ENCODE data around the gene ANO5. TPM values are rescaled to one million over a fixed set of nuclear protein-coding genes. Genes with fewer than 3 reads are reported as not detected.
A peak's percentile ranks its signal among the peaks of the same experiment; 100 is the strongest.
"Not testable (repeated sequence)": the region's sequence is repeated elsewhere in the genome, so short reads cannot be mapped to it uniquely, and the experiment has no call there.

ANO5 gene
- total RNA-seq, 8 experiments from 2014 or later: 0.10 to 13.7 (median 6.8) TPM

- H3K4me1 ChIP-seq (replicated peaks in 1 of 2): no peaks in the 10 kb centered on the region
- in situ Hi-C loops (cut with MboI; ENCODE audit: low pct_unique_long_range_greater_than_20kb in 2 of 9, low sequenced_read_pairs in 9 of 9, unreplicated experiment in 9 of 9): no loop called here
- no peak for ATAC-seq (replicated peaks in 6 of 8)
- no peak overlapping the region for H3K4me3 ChIP-seq
- 4 to 100% (median 86%) methylated on average over 2 to 3 of the region's 3 CpGs for WGBS, 10 experiments
- H3K27ac ChIP-seq: no peak overlapping the region
These were observed 28.3 kb downstream of the ANO5 start for GRCh38 chr11:22221143-22221542.

- no peaks in the 10 kb centered on the region for H3K4me1 ChIP-seq (replicated peaks in 1 of 2)
- no peak overlapping the region for H3K27ac ChIP-seq
- in situ Hi-C loops (cut with MboI; ENCODE audit: low pct_unique_long_range_greater_than_20kb in 2 of 9, low sequenced_read_pairs in 9 of 9, unreplicated experiment in 9 of 9): no loop called here
- H3K4me3 ChIP-seq: no peak overlapping the region
- 0 to 100% (median 82%) methylated on average over 1 to 4 of the region's 4 CpGs for WGBS, 10 experiments
- ATAC-seq (replicated peaks in 6 of 8): no peak
These were observed 32.3 kb downstream of the ANO5 start for GRCh38 chr11:22225190-22225589.

GRCh38 chr11:22234743-22235142 lies 41.9 kb downstream of the ANO5 start:
- ATAC-seq (replicated peaks in 6 of 8): no peak
- Histone ChIP-seq H3K4me1 (replicated peaks in 1 of 2) (no peaks in the 10 kb centered on the region), H3K27ac (no peak overlapping the region), H3K4me3 (no peak overlapping the region)
- in situ Hi-C loops (cut with MboI; ENCODE audit: low pct_unique_long_range_greater_than_20kb in 2 of 9, low sequenced_read_pairs in 9 of 9, unreplicated experiment in 9 of 9): no loop called here
- WGBS, 10 experiments: 0 to 44% (median 25%) methylated on average over 1 of the region's 1 CpG; no CpG with 5 or more reads in 3 of the 10 experiments

GRCh38 chr11:22244986-22245592 lies 52.2 kb downstream of the ANO5 start:
- peak in 6 of 8 experiments; percentile 53 to 84 (median 59) for ATAC-seq (replicated peaks in 6 of 8)
- in situ Hi-C loops (cut with MboI; ENCODE audit: low pct_unique_long_range_greater_than_20kb in 2 of 9, low sequenced_read_pairs in 9 of 9, unreplicated experiment in 9 of 9): no loop called here
- Histone ChIP-seq H3K4me1 (replicated peaks in 1 of 2) (no peaks in the 10 kb centered on the region), H3K27ac (no peak overlapping the region), H3K4me3 (no peak overlapping the region)
- 0 to 62% (median 4%) methylated on average over 1 to 4 of the region's 4 CpGs; no CpG with 5 or more reads in 1 of the 10 experiments for WGBS, 10 experiments

- no peaks in the 10 kb centered on the region for H3K4me1 ChIP-seq (replicated peaks in 1 of 2)
- in situ Hi-C loops (cut with MboI; ENCODE audit: low pct_unique_long_range_greater_than_20kb in 2 of 9, low sequenced_read_pairs in 9 of 9, unreplicated experiment in 9 of 9): no loop called here
- no peak overlapping the region for H3K27ac ChIP-seq
- no peak overlapping the region for H3K4me3 ChIP-seq
- ATAC-seq (replicated peaks in 6 of 8): no peak
- WGBS, 10 experiments: 0 to 100% (median 14%) methylated on average over 1 of the region's 1 CpG; no CpG with 5 or more reads in 4 of the 10 experiments
These were observed 54.1 kb downstream of the ANO5 start for GRCh38 chr11:22246992-22247391.

GRCh38 chr11:22249871-22250270 lies 57.0 kb downstream of the ANO5 start:
- in situ Hi-C loops (cut with MboI; ENCODE audit: low pct_unique_long_range_greater_than_20kb in 2 of 9, low sequenced_read_pairs in 9 of 9, unreplicated experiment in 9 of 9): no loop called here
- Histone ChIP-seq H3K4me3 (no peak overlapping the region), H3K27ac (no peak overlapping the region), H3K4me1 (replicated peaks in 1 of 2) (no peaks in the 10 kb centered on the region)
- 0 to 100% (median 36%) methylated on average over 1 of the region's 1 CpG; no CpG with 5 or more reads in 2 of the 10 experiments for WGBS, 10 experiments
- no peak for ATAC-seq (replicated peaks in 6 of 8)

- in situ Hi-C loops (cut with MboI; ENCODE audit: low pct_unique_long_range_greater_than_20kb in 2 of 9, low sequenced_read_pairs in 9 of 9, unreplicated experiment in 9 of 9): no loop called here
- ATAC-seq (replicated peaks in 6 of 8): no peak
- no peaks in the 10 kb centered on the region for H3K4me1 ChIP-seq (replicated peaks in 1 of 2)
- WGBS, 10 experiments: 0 to 100% (median 74%) methylated on average over 1 of the region's 1 CpG; no CpG with 5 or more reads in 2 of the 10 experiments
- no peak overlapping the region for H3K27ac ChIP-seq
- H3K4me3 ChIP-seq: no peak overlapping the region
These were observed 64.0 kb downstream of the ANO5 start for GRCh38 chr11:22256876-22257275.

- no peaks in the 10 kb centered on the region for H3K4me1 ChIP-seq (replicated peaks in 1 of 2)
- WGBS, 10 experiments: 0 to 100% (median 59%) methylated on average over 1 to 2 of the region's 2 CpGs; no CpG with 5 or more reads in 2 of the 10 experiments
- ATAC-seq (replicated peaks in 6 of 8): no peak
- H3K27ac ChIP-seq: no peak overlapping the region
- in situ Hi-C loops (cut with MboI; ENCODE audit: low pct_unique_long_range_greater_than_20kb in 2 of 9, low sequenced_read_pairs in 9 of 9, unreplicated experiment in 9 of 9): no loop called here
- no peak overlapping the region for H3K4me3 ChIP-seq
These were observed 70.7 kb downstream of the ANO5 start for GRCh38 chr11:22263613-22264012.

- ATAC-seq (replicated peaks in 6 of 8); H3K4me3 ChIP-seq; in situ Hi-C loops (cut with MboI; ENCODE audit: low pct_unique_long_range_greater_than_20kb in 2 of 9, low sequenced_read_pairs in 9 of 9, unreplicated experiment in 9 of 9); H3K27ac ChIP-seq; H3K4me1 ChIP-seq (replicated peaks in 1 of 2): not testable (repeated sequence)
- WGBS, 10 experiments: 0 to 100% (median 83%) methylated on average over 1 of the region's 1 CpG; no CpG with 5 or more reads in 3 of the 10 experiments
These were observed 76.2 kb downstream of the ANO5 start for GRCh38 chr11:22268983-22269624.

- no peaks in the 10 kb centered on the region for H3K4me1 ChIP-seq (replicated peaks in 1 of 2)
These were observed 80.9 kb downstream of the ANO5 start for GRCh38 chr11:22273781-22274180.

GRCh38 chr11:22275600-22275999 lies 82.7 kb downstream of the ANO5 start:
- no peak for ATAC-seq (replicated peaks in 6 of 8)
- in situ Hi-C loops (cut with MboI; ENCODE audit: low pct_unique_long_range_greater_than_20kb in 2 of 9, low sequenced_read_pairs in 9 of 9, unreplicated experiment in 9 of 9): no loop called here
- H3K4me1 ChIP-seq (replicated peaks in 1 of 2): no peaks in the 10 kb centered on the region
- H3K27ac ChIP-seq: no peak overlapping the region
- H3K4me3 ChIP-seq: no peak overlapping the region

More at GRCh38 chr11:22273781-22274180, 80.9 kb downstream of the ANO5 start:
- no peak for ATAC-seq (replicated peaks in 6 of 8)
- WGBS, 10 experiments: 27 to 100% (median 91%) methylated on average over 1 of the region's 1 CpG; no CpG with 5 or more reads in 2 of the 10 experiments
- Histone ChIP-seq H3K27ac (no peak overlapping the region), H3K4me3 (no peak overlapping the region)
- in situ Hi-C loops (cut with MboI; ENCODE audit: low pct_unique_long_range_greater_than_20kb in 2 of 9, low sequenced_read_pairs in 9 of 9, unreplicated experiment in 9 of 9): no loop called here

GRCh38 chr11:22276535-22276934 lies 83.7 kb downstream of the ANO5 start:
- Histone ChIP-seq H3K4me1 (replicated peaks in 1 of 2) (no peaks in the 10 kb centered on the region), H3K4me3 (no peak overlapping the region), H3K27ac (no peak overlapping the region)
- in situ Hi-C loops (cut with MboI; ENCODE audit: low pct_unique_long_range_greater_than_20kb in 2 of 9, low sequenced_read_pairs in 9 of 9, unreplicated experiment in 9 of 9): no loop called here
- 37 to 100% (median 96%) methylated on average over 1 to 4 of the region's 4 CpGs for WGBS, 10 experiments
- ATAC-seq (replicated peaks in 6 of 8): no peak

GRCh38 chr11:22284991-22285390 lies 92.1 kb downstream of the ANO5 start:
- H3K4me3 ChIP-seq; H3K4me1 ChIP-seq (replicated peaks in 1 of 2); ATAC-seq (replicated peaks in 6 of 8); in situ Hi-C loops (cut with MboI; ENCODE audit: low pct_unique_long_range_greater_than_20kb in 2 of 9, low sequenced_read_pairs in 9 of 9, unreplicated experiment in 9 of 9); H3K27ac ChIP-seq: not testable (repeated sequence)
- WGBS, 10 experiments: 63 to 86% methylated on average over 8 to 9 of the region's 17 CpGs; no CpG with 5 or more reads in 8 of the 10 experiments

GRCh38 chr11:22302368-22302767 lies 109.5 kb downstream of the ANO5 start:
- H3K4me1 ChIP-seq (replicated peaks in 1 of 2): no peaks in the 10 kb centered on the region
- H3K27ac ChIP-seq: no peak overlapping the region
- in situ Hi-C loops (cut with MboI; ENCODE audit: low pct_unique_long_range_greater_than_20kb in 2 of 9, low sequenced_read_pairs in 9 of 9, unreplicated experiment in 9 of 9): loop anchor here in 1 of 9 experiments (25.0 kb wide), 1 partner anchor 1665 kb away; no protein-coding TSS in a partner anchor
- ATAC-seq (replicated peaks in 6 of 8): no peak
- H3K4me3 ChIP-seq: no peak overlapping the region
